Stimulated activated CD8-positive, alpha-beta memory T cell treated with anti-CD3 and anti-CD28 coated beads, Interleukin-7, amount 100 ng/mL, for 24 hours (primary cell): ENCODE data around the gene PVR.
"Not testable (repeated sequence)": the region's sequence is repeated elsewhere in the genome, so short reads cannot be mapped to it uniquely, and the experiment has no call there.

Experiments
- DNase-seq: peaks from one replicate; pipeline ENCODE4 v3.0.0-alpha.2; 2020; ENCODE audit warnings: low read depth

The PVR gene

DNA sequence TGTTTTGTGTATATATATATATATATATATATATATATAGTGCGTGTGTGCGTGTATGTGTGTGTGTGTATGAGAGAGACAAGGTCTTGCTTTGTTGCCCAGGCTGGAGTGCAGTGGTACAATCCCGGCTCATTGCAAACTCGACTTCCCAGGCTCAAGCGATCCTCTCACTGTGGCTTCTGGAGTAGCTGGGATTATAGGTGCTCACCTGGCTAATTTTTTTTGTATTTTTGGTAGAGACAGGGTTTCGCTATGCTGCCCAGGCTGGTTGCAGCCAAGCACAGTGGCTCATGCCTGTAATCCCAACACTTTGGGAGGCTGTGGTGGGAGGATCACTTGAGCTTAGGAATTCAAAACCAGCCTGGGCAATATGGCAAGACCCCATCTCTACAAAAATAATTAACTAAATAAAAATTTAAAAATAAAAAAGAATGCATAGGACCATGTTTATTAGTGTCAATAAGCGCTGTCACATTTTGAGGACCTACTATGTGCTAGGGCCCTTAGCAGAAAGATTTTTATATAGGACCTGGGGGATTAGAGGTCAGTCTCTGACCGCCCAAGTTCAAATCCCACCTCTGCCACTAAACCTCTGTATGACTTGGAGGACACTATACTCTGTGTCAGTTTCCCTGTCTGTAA is 1.8 kb downstream of the PVR start:
- DNase-seq: no peak

DNA sequence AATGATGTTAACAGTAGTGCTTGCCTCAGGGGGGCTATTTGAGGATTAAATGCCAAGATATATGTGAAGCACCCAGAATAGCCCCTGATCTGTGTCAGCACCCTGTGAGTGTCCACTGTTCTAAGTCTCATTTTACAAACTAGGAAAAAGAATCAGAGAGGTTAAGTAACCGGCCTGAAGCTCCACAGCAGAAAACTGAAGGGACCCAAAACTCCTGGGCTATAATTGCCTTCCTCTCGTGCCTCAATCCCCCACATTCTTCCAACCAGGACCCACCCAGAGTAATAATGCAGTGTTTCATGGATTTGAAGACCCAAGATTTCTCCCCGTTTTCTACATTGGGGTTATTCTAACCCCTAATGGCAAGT is 2.3 kb downstream of the PVR start:
- no peak for DNase-seq

DNA sequence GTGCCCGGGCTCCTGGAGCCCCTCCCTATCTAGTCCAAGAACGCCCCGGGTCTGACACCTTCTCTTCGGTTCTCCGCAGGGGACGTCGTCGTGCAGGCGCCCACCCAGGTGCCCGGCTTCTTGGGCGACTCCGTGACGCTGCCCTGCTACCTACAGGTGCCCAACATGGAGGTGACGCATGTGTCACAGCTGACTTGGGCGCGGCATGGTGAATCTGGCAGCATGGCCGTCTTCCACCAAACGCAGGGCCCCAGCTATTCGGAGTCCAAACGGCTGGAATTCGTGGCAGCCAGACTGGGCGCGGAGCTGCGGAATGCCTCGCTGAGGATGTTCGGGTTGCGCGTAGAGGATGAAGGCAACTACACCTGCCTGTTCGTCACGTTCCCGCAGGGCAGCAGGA is 3.4 kb downstream of the PVR start:
- no peak for DNase-seq

DNA sequence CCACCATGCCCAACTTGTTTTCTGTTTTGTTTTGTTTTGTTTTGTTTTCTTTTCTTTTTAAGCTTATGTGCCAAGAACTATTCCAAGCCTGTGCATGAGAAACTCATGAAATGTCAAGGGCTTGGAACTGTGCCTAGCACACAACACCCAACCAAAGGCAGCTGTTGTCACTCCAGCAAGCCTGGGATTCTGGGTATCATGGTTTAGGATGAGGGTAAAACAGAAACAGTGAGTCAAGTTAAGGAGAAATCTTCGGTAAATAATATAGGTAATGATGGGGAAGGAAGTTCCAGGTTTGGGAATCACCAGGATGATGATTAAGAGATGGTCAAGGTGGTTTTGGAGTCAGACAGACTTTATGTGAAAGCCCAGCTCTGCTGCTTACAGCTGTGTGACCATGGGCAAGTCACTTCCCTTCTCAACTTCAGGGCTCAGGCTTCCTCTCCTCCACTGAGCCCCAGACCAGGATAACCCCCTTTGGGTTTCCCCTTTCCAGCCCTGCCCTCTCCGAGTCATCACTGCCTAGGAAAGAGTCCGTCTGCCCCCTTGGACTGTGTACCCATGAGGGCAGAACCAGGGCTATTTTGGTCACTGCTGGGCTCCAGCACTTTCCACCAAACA is 5.0 kb downstream of the PVR start:
- DNase-seq: no peak

DNA sequence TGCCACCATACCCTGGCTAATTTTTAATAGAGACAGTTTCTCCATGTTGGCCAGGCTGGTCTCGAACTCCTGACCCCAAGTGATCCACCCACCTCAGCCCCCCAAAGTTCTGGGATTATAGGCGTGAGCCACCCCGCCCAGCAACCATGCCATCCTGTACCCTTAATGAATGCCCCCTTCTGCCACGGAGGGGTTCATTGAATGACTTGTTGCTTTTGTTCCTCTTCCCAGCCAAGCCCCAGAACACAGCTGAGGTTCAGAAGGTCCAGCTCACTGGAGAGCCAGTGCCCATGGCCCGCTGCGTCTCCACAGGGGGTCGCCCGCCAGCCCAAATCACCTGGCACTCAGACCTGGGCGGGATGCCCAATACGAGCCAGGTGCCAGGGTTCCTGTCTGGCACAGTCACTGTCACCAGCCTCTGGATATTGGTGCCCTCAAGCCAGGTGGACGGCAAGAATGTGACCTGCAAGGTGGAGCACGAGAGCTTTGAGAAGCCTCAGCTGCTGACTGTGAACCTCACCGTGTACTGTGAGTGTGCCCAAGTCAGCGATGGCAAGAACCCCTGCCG is 6.0 kb downstream of the PVR start:
- DNase-seq: no peak

DNA sequence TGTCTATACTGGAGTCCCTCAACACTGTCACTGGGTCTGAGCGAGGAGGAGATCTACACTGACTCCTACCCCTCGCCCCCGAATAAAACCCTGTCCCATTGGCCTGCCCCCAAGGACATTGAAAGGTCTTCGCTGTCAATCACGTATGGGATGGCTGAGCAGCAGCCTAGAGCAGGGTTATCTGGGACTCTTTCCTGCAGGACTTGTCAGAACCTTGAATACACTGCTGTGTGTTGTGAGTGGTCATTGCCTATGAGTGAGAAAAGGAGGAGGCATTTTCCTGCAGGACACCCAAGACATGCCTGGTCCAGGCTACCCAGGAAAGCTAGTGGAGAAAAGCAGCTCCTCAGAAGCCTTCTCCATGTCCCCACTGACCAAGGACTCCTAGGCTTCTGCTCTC is 9.6 kb downstream of the PVR start:
- DNase-seq: no peak

DNA sequence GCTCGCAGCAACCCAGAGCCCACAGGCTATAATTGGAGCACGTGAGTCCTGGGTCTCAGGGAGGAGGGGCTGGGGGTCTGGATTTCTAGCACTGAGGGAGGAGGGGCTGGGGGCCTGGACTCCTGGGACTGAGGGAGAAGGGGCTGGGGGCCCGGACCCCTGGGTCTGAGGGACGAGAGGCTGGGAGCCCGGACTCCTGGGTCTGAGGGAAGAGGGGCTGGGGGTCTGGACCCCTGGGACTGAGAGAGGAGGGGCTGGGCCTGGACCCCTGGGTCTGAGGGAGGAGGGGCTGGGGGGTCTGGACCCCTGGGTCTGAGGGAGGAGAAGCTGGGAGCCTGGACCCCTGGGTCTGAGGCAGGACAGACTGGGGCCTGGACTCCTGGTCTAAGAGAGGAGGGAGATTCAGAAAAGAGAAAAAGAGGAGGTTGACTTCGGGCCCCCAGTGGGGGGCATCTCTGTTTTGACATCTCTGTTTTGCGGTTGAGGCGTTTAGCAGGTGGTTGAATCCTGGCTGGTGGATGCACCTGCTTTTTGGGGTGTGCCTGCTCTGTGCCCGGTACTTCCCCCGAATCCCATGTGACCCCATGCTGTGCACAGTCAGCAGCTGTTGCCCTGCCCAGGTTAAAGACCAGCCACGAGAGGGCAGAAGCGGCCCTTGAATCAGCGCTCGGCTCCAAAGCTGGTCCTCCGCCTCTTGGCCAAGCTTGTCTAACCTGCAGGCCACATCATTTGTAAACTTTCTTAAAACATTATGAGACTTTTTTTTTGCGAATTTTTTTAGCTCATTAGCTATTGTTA is 10.5 kb downstream of the PVR start:
- peak; percentile 56 for DNase-seq

DNA sequence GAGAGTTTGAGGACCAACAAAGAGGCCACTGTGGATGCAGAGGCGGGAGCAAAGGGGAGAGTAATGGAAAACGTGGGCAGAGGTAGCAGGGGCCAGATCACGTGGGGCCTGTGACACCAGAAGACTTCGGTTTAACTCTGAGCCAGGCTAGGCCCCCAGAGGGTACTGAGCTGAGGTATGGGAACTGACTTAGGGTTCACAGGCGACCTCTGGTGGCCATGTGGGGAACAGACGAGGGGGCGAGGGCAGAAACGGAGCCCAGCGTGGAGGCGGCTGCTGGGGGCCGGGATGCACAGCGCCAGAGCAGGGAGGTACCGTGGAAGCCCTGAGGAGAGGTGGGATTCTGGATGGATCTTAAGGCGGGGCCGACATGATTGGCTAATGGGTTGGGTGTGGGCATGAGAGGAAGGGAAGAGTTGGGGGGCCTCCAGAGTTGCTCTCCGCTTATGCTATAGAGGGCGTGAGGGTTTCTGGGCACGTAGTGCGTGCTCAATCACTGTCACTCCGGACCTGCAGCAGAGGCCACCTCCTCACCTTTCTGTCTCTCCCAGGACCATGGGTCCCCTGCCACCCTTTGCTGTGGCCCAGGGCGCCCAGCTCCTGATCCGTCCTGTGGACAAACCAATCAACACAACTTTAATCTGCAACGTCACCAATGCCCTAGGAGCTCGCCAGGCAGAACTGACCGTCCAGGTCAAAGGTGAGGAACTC is 13.7 kb downstream of the PVR start:
- peak; percentile 53 for DNase-seq

DNA sequence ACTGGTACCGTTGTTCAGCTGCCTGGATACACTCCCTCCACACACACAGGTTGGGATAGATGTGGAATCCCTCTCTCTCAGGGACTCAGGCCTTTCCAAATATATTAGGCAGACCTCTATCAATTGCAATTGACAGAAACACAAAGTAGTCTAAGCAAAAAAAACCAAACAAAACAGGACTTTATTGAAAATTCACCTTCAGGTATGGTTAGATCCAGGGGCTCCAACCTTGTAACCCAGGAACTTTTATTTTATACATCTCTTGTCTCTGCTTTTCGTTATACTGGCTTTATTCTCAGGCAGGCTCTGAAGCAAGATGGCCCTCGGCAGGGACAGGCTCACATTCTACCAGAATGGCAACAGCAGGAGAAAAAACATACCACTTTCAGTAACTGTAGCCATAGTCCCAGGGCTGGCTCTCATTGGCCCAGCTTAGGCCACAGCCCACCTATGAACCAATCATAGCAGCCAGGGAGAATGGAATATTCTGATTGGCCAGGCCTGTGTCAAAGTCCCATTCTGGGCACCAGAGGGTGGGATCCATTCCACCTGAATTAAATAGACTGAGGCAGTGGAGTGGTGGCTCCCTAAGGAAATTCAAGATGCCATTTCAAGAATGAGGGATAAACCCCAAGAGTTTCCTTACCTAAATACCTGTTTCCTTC is 14.5 kb downstream of the PVR start:
- no peak for DNase-seq

DNA sequence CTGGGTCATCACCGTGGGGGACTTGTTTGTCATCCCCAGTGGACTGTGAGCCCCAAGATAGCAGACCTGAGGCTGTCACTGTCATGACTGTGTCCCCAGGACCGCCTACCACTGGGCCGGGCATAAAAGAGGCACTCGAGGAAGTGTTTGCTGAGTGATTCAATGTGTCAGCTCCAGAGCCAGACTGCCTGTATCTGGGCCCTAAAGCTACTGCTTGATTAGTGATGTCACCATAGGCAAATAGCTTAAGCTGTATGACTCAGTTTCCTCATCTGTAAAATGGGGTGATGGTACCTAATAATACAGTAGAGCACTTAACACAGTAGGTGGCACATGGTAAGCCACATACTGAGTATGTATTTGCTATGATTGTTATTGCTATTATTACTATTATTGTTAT is 16.4 kb downstream of the PVR start:
- DNase-seq: no peak

DNA sequence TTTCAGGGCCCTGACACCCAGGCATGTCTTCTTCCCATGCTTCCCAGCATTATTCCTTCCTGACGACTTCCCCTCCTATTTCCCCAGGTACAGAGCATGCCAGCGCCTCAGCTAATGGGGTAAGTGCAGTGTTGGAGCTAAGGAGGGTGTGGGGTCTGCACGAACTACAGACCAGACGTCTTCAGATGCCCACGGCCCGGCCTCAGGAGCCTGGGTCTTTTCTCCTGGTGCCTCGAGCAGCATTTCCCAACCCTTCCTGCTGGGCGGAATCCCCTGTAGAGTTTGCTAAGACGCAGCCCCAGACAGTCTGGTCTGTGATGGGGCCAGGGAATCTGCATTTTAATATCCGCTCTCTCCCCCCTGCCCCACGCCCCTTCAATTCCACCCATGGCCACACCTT is 17.5 kb downstream of the PVR start:
- DNase-seq: no peak

DNA sequence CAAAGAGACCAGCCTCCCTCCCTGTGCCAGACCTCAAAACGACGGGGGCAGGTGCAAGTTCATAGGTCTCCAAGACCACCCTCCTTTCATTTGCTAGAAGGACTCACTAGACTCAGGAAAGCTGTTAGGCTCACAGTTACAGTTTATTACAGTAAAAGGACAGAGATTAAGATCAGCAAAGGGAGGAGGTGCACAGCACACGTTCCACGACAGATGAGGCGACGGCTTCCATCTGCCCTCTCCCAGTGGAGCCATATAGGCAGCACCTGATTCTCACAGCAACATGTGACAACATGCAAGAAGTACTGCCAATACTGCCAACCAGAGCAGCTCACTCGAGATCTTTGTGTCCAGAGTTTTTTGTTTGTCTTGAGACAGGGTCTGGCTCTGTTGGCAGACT is 18.2 kb downstream of the PVR start:
- no peak for DNase-seq

DNA sequence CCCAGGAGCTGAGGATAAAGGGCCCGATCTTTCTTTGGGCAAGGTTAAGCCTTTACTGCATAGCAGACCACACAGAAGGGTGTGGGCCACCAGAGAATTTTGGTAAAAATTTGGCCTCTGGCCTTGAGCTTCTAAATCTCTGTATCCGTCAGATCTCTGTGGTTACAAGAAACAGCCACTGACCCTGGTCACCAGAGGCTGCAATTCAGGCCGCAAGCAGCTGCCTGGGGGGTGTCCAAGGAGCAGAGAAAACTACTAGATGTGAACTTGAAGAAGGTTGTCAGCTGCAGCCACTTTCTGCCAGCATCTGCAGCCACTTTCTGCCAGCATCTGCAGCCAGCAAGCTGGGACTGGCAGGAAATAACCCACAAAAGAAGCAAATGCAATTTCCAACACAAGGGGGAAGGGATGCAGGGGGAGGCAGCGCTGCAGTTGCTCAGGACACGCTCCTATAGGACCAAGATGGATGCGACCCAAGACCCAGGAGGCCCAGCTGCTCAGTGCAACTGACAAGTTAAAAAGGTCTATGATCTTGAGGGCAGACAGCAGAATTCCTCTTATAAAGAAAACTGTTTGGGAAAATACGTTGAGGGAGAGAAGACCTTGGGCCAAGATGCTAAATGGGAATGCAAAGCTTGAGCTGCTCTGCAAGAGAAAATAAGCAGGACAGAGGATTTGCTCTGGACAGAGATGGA is 19.1 kb downstream of the PVR start:
- no peak for DNase-seq

DNA sequence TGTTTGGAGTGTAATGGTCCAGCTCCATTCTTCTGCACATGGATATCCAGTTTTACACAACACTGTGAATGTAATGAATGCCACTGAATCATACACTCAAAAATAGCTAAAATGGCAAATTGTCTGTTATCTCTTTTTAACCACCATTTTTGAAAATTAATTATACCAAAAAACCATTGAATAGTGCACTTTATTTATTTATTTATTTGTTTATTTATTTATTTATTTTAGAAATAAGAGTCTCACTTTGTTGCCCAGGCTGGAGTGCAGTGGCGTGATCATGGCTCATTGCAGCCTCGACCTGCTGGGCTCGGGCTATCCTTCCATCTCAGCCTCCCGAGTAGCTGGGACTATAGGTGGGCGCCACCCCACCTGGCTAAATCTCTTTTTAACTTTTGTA is 20.3 kb downstream of the PVR start:
- DNase-seq: no peak

DNA sequence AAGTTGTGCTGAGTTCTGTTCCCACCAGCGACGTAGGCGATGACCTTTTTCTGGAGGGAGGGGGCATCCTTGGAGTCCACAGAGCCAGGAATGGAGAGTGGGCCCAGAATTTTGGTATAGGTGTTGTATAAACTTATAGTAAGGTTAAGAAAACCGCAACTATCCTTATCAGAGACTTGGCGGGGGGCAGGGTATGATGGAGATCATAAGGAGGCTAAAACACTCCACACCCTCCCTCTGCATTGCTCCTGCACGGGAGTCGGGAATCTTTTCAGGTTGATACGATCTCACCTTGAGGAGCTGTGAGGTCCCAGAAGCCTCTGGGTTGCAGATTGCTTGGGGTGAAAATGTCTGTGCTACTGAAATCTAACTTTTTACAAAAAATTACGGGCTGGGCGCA is 21.3 kb downstream of the PVR start:
- no peak for DNase-seq

DNA sequence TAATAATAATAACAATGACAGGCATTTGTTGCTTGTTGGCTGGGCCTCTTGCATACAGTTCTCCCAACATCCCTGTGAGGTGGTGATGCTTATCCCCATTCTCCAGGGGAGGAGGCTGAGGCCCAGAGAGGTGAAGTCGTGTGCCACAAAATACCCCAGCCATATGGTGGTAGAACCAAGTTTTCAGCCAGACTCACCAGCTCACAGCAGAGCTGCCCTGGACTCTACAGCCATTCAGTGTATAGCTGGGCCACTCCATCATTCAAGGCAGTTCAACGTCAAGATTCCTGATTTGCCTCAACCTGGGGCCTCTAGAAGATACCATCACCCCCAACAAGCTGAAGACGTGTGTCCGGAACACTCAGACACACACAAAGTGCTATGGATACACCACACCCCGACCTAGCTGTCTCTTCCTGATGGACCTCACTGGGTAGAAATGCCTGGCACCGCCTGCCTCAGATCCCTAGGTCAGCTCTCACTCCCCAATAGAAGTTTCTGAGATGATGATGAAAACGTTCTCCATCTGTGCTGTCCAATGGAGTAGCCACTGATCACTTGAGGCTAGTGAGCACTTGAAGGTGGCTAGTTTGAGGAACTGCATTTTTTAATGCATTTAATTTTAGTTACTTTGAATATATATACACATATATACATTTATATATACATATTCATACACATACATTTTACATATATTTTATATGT is 23.3 kb downstream of the PVR start:
- DNase-seq: no peak

DNA sequence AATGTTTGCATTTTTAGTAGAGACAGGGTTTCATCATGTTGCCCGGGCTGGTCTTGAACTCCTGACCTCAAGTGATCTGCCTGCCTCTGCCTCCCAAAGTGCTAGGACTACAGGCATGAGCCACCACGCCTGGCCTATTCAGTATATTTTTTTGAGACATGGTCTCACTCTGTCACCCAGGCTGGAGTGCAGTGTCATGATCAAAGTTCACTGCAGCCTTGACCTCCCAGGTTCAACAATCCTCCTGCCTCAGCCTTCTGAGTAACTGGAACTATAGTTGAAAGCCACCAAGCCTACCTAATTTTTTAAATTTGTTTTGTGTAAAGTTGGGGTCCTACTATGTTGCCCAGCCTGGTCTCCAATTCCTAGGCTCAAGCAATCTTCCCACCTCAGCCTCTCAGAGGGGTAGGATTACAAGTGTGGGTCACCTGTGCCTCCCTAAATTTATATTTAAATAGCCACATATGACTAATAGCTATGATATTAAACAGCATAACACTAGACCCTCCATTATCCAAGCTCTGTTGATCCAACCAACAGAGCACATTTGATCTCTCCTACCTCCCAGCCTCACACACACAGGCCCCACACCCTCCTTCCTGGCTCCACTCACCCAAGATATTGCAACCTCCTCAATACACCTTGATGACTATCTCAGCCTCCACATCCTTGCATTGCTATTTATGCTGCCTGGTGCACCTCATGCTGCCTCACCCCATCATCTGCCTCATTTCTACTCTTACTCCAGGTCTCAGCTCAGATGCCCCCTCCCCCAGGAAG is 25.5 kb downstream of the PVR start:
- no peak for DNase-seq

DNA sequence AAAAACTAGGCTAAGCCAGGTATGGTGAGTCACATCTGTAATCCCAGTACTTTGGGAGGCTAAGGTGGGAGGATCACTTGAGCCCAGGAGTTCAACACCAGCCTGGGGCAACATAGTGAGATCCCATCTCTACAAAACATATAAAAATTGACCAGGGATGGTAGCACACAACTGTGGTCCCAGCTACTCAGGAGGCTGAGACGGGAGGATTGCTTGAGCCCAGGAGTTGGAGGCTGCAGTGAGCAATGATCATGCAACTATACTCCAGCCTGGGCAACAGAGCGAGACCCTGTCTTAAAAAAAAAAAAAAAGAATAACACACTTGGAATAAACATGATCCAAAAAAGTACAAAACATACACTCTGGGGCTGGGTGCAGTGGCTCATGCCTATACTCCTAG is 26.3 kb downstream of the PVR start:
- DNase-seq: not testable (repeated sequence)

DNA sequence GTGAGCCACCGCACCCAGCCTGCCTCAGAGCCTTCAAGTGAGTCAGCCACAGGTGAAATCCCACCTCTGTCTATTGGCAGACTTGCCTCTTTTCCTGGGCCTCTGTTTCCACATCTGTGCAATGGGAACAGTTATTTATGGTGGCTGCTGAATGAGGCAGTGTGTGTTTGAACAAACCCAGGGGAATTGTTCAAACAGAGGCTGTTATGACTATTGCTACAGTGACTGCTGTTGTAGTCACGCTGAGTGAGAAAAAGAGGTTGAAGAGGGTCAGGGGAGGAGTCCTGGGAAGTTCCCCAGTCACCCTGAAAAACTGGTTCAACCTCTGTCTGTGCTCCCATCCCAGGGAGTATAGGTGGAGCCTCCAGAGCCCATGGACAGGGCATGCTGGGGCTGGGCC is 27.7 kb downstream of the PVR start, which contains the start of gene CEACAM19:
Gene CEACAM19, plus strand, starts transcription at position 83 of the 400 bp plus-strand sequence. CDS start 450 bp downstream, outside the sequence.
- DNase-seq: no peak

DNA sequence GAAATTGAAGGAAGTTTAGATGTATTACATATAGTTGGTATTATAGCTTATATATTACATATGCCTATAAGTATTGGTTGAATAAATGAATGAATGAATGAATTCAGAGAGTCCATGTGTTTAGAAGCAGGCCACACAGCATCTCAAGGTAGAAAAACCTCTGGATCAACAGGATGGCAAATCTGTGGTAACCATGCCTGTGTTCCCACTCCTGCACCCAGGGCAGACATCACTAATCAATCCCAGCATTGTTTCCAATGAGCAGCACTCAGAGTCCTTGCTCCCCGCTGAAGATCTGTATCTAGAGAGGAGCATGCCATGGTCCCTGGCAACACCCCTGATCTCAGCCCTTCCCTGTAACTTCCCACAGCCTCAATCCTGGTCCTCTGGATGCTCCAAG is 28.5 kb downstream of the PVR start:
- DNase-seq: no peak
